ENCODE measurements around the gene GLRX5. TPM values are rescaled to one million over a fixed set of nuclear protein-coding genes. Genes with fewer than 3 reads are reported as not detected.

Gene GLRX5
- total and polyA plus RNA-seq, 2 experiments from 2014 or later: 50.0 to 105 TPM

GRCh38 chr14:95537298-95538089, 2.6 kb downstream of the GLRX5 start:
- Histone ChIP-seq H3K79me2 (peaks cover 90% of the 10 kb centered on the region), H3K4me2 (peak overlapping the region; percentile 88), H4K20me1 (ENCODE audit: insufficient read depth, poor library complexity, severe bottlenecking) (peaks cover 38% of the 10 kb centered on the region), H3K4me3 (no peak overlapping the region), H3K4me1 (ENCODE audit: insufficient read depth) (peaks cover 35% of the 10 kb centered on the region), H3K27ac (no peak overlapping the region), H3K27me3 (no peaks in the 10 kb centered on the region), H3K9me3 (ENCODE audit: low read depth) (no peaks in the 10 kb centered on the region), H2AFZ (no peak overlapping the region), H3K36me3 (replicated peaks; ENCODE audit: insufficient read depth, low read depth) (no peaks in the 10 kb centered on the region), H3K9me2 (replicated peaks; ENCODE audit: insufficient read depth) (no peaks in the 10 kb centered on the region)
- TF ChIP-seq EZH2 (IDR thresholded peaks at IDR 0.05; ENCODE audit: borderline replicate concordance) (no peak), CTCF (IDR thresholded peaks at IDR 0.05; ENCODE audit: poor library complexity) (no peak), EZH2phosphoT487 (IDR thresholded peaks at IDR 0.05; ENCODE audit: low read depth, severe bottlenecking, unreplicated experiment) (no peak)
- 54% methylated on average over 9 of the region's 9 CpGs for WGBS (ENCODE audit: low lambda C conversion rate, missing lambda C conversion rate)
- no peak for DNase-seq (ENCODE audit: low spot score)

GRCh38 chr14:95538801-95539509, 4.1 kb downstream of the GLRX5 start:
- H3K79me2 ChIP-seq: peaks cover 86% of the 10 kb centered on the region
- H3K36me3 ChIP-seq (replicated peaks; ENCODE audit: insufficient read depth, low read depth): no peaks in the 10 kb centered on the region
- no peak overlapping the region for H3K27ac ChIP-seq
- peaks cover 23% of the 10 kb centered on the region for H3K4me1 ChIP-seq (ENCODE audit: insufficient read depth)
- no peak for DNase-seq (ENCODE audit: low spot score)
- no peak overlapping the region for H3K4me2 ChIP-seq
- H3K9me3 ChIP-seq (ENCODE audit: low read depth): no peaks in the 10 kb centered on the region
- H2AFZ ChIP-seq: no peak overlapping the region
- H3K27me3 ChIP-seq: no peaks in the 10 kb centered on the region
- peaks cover 38% of the 10 kb centered on the region for H4K20me1 ChIP-seq (ENCODE audit: insufficient read depth, poor library complexity, severe bottlenecking)
- H3K9me2 ChIP-seq (replicated peaks; ENCODE audit: insufficient read depth): no peaks in the 10 kb centered on the region
- TF ChIP-seq CTCF (IDR thresholded peaks at IDR 0.05; ENCODE audit: poor library complexity) (no peak), EZH2phosphoT487 (IDR thresholded peaks at IDR 0.05; ENCODE audit: low read depth, severe bottlenecking, unreplicated experiment) (no peak), EZH2 (IDR thresholded peaks at IDR 0.05; ENCODE audit: borderline replicate concordance) (no peak)
- H3K4me3 ChIP-seq: no peak overlapping the region
- WGBS (ENCODE audit: low lambda C conversion rate, missing lambda C conversion rate): 96% methylated on average over 14 of the region's 14 CpGs

- Histone ChIP-seq H3K9me3 (ENCODE audit: low read depth) (no peaks in the 10 kb centered on the region), H3K4me2 (no peak overlapping the region), H3K79me2 (peaks cover 82% of the 10 kb centered on the region), H3K4me1 (ENCODE audit: insufficient read depth) (peaks cover 23% of the 10 kb centered on the region), H2AFZ (no peak overlapping the region), H3K27ac (no peak overlapping the region), H3K9me2 (replicated peaks; ENCODE audit: insufficient read depth) (no peaks in the 10 kb centered on the region), H3K4me3 (no peak overlapping the region), H3K36me3 (replicated peaks; ENCODE audit: insufficient read depth, low read depth) (no peaks in the 10 kb centered on the region), H3K27me3 (no peaks in the 10 kb centered on the region), H4K20me1 (ENCODE audit: insufficient read depth, poor library complexity, severe bottlenecking) (peaks cover 38% of the 10 kb centered on the region)
- DNase-seq (ENCODE audit: low spot score): no peak
- TF ChIP-seq CTCF (IDR thresholded peaks at IDR 0.05; ENCODE audit: poor library complexity): no peak
- no peak for TF ChIP-seq EZH2phosphoT487 (IDR thresholded peaks at IDR 0.05; ENCODE audit: low read depth, severe bottlenecking, unreplicated experiment)
- no peak for TF ChIP-seq EZH2 (IDR thresholded peaks at IDR 0.05; ENCODE audit: borderline replicate concordance)
- WGBS (ENCODE audit: low lambda C conversion rate, missing lambda C conversion rate): 96% methylated on average over 6 of the region's 6 CpGs
These were observed 5.5 kb downstream of the GLRX5 start for GRCh38 chr14:95540236-95540855.

All from hepatocyte (in vitro differentiated cells).